Keratinocyte (primary cell): ENCODE results near the gene SRPRB. TPM values are rescaled to one million over a fixed set of nuclear protein-coding genes. Genes with fewer than 3 reads are reported as not detected.

ENCODE experiments used
- DNase-seq: peaks from one replicate; pipeline ENCODE4 v3.0.0-alpha.2; 2011; ENCODE audit warnings: low read depth, missing footprints, low spot score
- FAIRE-seq: peaks from 2 replicates; lab custom pipeline; 2011; peaks lifted over from hg19 to GRCh38; lab: Jason Lieb, UNC
- H2AFZ ChIP-seq: 2 replicates; pipeline ENCODE4 v1.6.0; 2012; ENCODE audit warnings: low read length, control low read depth, inconsistent platforms; ENCODE audit not compliant: control insufficient read depth
- H3K27ac ChIP-seq: 2 replicates; pipeline ENCODE4 v1.5.1; 2011; ENCODE audit warnings: low read length; ENCODE audit not compliant: control insufficient read depth, insufficient read depth
- H3K27me3 ChIP-seq: 3 replicates; pipeline ENCODE4 v1.6.0; 2011; ENCODE audit warnings: low read length; ENCODE audit not compliant: control insufficient read depth, insufficient read depth; ENCODE audit errors: extremely low read depth
- H3K36me3 ChIP-seq, 2 experiments: 2 replicates in 1 of 2; 3 replicates in 1 of 2; pipeline ENCODE4 v1.5.1; 2011; ENCODE audit warnings: low read length in 2 of 2, mild to moderate bottlenecking in 1 of 2; ENCODE audit not compliant: control insufficient read depth in 2 of 2, insufficient read depth in 2 of 2; ENCODE audit errors: extremely low read depth in 1 of 2
- H3K4me1 ChIP-seq: 3 replicates; pipeline ENCODE4 v1.5.1; 2011; ENCODE audit warnings: low read length; ENCODE audit not compliant: control insufficient read depth, insufficient read depth; ENCODE audit errors: extremely low read depth
- H3K4me2 ChIP-seq: 3 replicates; pipeline ENCODE4 v1.6.0; 2011; ENCODE audit warnings: low read depth, low read length; ENCODE audit not compliant: control insufficient read depth, insufficient read depth; ENCODE audit errors: extremely low read depth
- H3K4me3 ChIP-seq, 3 experiments: fragments of 200-600 bp in 1 of 3; sonication (generic) in 1 of 3; 2 replicates in 2 of 3; 3 replicates in 1 of 3; pipeline ENCODE4 v1.5.1; 2011 to 2016; ENCODE audit warnings: low read length in 3 of 3, mild to moderate bottlenecking in 3 of 3, control low read depth in 2 of 3, inconsistent platforms in 1 of 3, low read depth in 1 of 3, mixed read lengths in 1 of 3, mixed run types in 1 of 3, moderate library complexity in 1 of 3; ENCODE audit not compliant: control insufficient read depth in 2 of 3, insufficient read depth in 2 of 3; ENCODE audit errors: extremely low read depth in 1 of 3
- H3K79me2 ChIP-seq: 2 replicates; pipeline ENCODE4 v1.6.0; 2012; ENCODE audit warnings: low read length; ENCODE audit not compliant: control insufficient read depth, insufficient read depth
- H3K9ac ChIP-seq: 3 replicates; pipeline ENCODE4 v1.6.0; 2011; ENCODE audit warnings: low read length; ENCODE audit not compliant: control insufficient read depth, insufficient read depth; ENCODE audit errors: extremely low read depth
- H3K9me1 ChIP-seq: 3 replicates; pipeline ENCODE4 v1.6.0; 2011; ENCODE audit warnings: low read length; ENCODE audit not compliant: control insufficient read depth, insufficient read depth; ENCODE audit errors: extremely low read depth
- H3K9me3 ChIP-seq: 2 replicates; pipeline ENCODE4 v1.5.1; 2012; ENCODE audit warnings: low read depth, low read length; ENCODE audit not compliant: control insufficient read depth
- H4K20me1 ChIP-seq: 3 replicates; pipeline ENCODE4 v1.6.0; 2011; ENCODE audit warnings: low read length; ENCODE audit not compliant: control insufficient read depth, insufficient read depth; ENCODE audit errors: extremely low read depth
- CTCF ChIP-seq, 3 experiments: IDR thresholded peaks in 1 of 3; conservative IDR thresholded peaks in 1 of 3; optimal IDR thresholded peaks in 1 of 3; 2 replicates in 2 of 3; 3 replicates in 1 of 3; pipeline versions ENCODE3 to v1.5.1; 2011; ENCODE audit warnings: low read length in 3 of 3, mild to moderate bottlenecking in 3 of 3, moderate library complexity in 2 of 3, control low read depth in 1 of 3, inconsistent platforms in 1 of 3; ENCODE audit not compliant: insufficient read depth in 2 of 3; ENCODE audit errors: extremely low read depth in 1 of 3
- EZH2 ChIP-seq: IDR thresholded peaks from one replicate; pipeline ENCODE4 v1.6.1; 2012; ENCODE audit warnings: inconsistent platforms, mild to moderate bottlenecking, low read length, moderate library complexity
- dilution Hi-C: fragments of 300-500 bp; cut with MboI; formaldehyde crosslinking; loops from one replicate; pipeline ENCODE4 v1.7.0; 2020; ENCODE audit warnings: low sequenced_read_pairs; ENCODE audit not compliant: extremely low pct_ligation_motif_present
- polyA plus RNA-seq, 5 experiments: library from polyadenylated mRNA; depleted of rRNA in 3 of 5; stranded (reverse) in 3 of 5; stranded (forward) in 1 of 5; unstranded in 1 of 5; fragments of >200 nt; gene quantifications; 1 replicate in 1 of 5; 2 replicates in 3 of 5; 3 replicates in 1 of 5; pipeline versions ENCODE4 v1.2.1 to v1.2.3, GENCODE V29; 2011 to 2012; ENCODE audit warnings: missing spikeins in 2 of 5, low read depth in 1 of 5, low replicate concordance in 1 of 5

The SRPRB gene
- polyA plus RNA-seq, 1 donor (not counting 4 experiments of a cell fraction or from before 2014, with no cell fraction given), result 55.9 TPM

- no peaks in the 10 kb centered on the region for H3K27me3 ChIP-seq
- no peaks in the 10 kb centered on the region for H3K79me2 ChIP-seq
- no peaks in the 10 kb centered on the region for H3K36me3 ChIP-seq
- FAIRE-seq (no peak), DNase-seq (no peak)
- H2AFZ ChIP-seq, result no peak overlapping the region
- H3K4me3 ChIP-seq, result no peak overlapping the region
- no peak overlapping the region for H3K27ac ChIP-seq
- H3K4me2 ChIP-seq, result no peak overlapping the region
- no peaks in the 10 kb centered on the region for H3K4me1 ChIP-seq
- H3K9ac ChIP-seq, result no peak overlapping the region
- dilution Hi-C loops, result no loop called here
- H4K20me1 ChIP-seq, result no peaks in the 10 kb centered on the region
- H3K9me3 ChIP-seq, result no peaks in the 10 kb centered on the region
- TF ChIP-seq CTCF (optimal IDR thresholded peaks at IDR 0.05 in 1 of 3, IDR thresholded peaks at IDR 0.05 in 1 of 3, conservative IDR thresholded peaks at IDR 0.05 in 1 of 3; ENCODE audit: extremely low read depth in 1 of 3, insufficient read depth in 2 of 3, low read length in 3 of 3) (no peak), EZH2 (no peak)
- no peaks in the 10 kb centered on the region for H3K9me1 ChIP-seq
Observed at GRCh38 chr3:133855772-133856171, 50.2 kb downstream of the SRPRB start.

- DNase-seq, result no peak
- dilution Hi-C loops, result no loop called here
- H3K27ac ChIP-seq, result no peak overlapping the region
- H3K27me3 ChIP-seq, result no peaks in the 10 kb centered on the region
- TF ChIP-seq EZH2 (no peak), CTCF (optimal IDR thresholded peaks at IDR 0.05 in 1 of 3, IDR thresholded peaks at IDR 0.05 in 1 of 3, conservative IDR thresholded peaks at IDR 0.05 in 1 of 3; ENCODE audit: extremely low read depth in 1 of 3, insufficient read depth in 2 of 3, low read length in 3 of 3) (no peak)
- no peak overlapping the region for H3K9ac ChIP-seq
- H4K20me1 ChIP-seq, result no peaks in the 10 kb centered on the region
- no peak overlapping the region for H2AFZ ChIP-seq
- no peaks in the 10 kb centered on the region for H3K9me3 ChIP-seq
- no peaks in the 10 kb centered on the region for H3K36me3 ChIP-seq
- H3K4me2 ChIP-seq, result no peak overlapping the region
- H3K9me1 ChIP-seq, result no peaks in the 10 kb centered on the region
- no peaks in the 10 kb centered on the region for H3K79me2 ChIP-seq
- no peak overlapping the region for H3K4me3 ChIP-seq
- H3K4me1 ChIP-seq, result no peaks in the 10 kb centered on the region
- no peak for FAIRE-seq
Observed at GRCh38 chr3:133856316-133856715, 50.7 kb downstream of the SRPRB start.
